ENCODE data around the gene CDC5L.
A peak's percentile ranks its signal among the peaks of the same experiment; 100 is the strongest.

CDC5L gene

DNA sequence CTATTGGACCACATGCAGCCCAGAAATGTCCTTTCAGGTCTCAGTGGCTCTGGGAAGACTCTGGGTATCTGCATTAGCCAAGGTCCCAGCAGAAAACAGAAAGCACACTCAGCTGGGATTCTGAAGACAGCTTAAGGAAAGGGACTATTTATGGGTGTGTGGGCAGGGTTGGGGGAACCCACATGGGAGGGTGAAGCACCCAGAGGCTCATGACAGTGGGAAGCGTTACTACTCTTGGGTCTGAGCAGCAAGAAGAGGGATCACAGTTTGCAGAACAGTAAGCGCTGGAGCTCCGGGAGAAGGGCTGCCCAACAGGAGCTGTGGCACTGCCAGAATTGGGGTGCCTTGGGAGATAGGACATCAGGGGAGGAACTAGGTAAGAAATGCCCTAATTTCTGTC lies 12.4 kb upstream of the CDC5L start:
- DNase-seq, result no peak

- no peak for DNase-seq
Measured at GRCh38 chr6:44377484-44377883, 10.0 kb upstream of the CDC5L start.

GRCh38 chr6:44377971-44378370 lies 9.5 kb upstream of the CDC5L start:
- no peak for DNase-seq

- no peak for DNase-seq
Measured at GRCh38 chr6:44381739-44382138, 5.8 kb upstream of the CDC5L start.

DNA sequence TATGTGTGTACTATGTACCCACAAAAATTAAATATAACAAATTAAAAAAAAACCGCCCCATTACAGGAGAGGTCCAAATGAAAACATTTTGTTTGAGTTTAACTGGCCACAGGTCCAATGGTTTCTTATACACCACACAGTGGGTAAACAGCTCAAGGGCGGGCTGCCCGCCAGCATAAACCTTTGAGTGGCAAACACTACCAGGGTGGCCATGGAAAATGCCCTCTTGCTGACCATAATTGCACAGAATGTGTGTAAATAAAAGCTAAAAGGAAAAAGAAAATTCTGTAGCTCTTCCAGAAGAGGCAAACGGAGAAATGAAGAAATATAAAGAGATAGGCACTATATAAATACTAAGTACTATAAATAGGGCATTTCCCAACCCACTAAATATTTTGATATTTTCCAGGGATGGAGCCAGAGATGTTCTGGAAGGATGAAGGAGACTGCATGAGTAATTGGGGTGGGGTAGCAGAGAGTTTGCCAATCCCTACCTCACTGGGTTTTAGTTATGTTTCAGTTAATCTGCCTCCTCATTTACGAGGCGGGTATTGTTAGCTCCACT lies 1.1 kb upstream of the CDC5L start:
- DNase-seq, result peak; percentile 85

- no peak for DNase-seq
Measured at GRCh38 chr6:44386929-44387345, 569 bp upstream of the CDC5L start.

GRCh38 chr6:44388135-44388487 lies 605 bp downstream of the CDC5L start:
- DNase-seq, result no peak

- DNase-seq, result no peak
Measured at GRCh38 chr6:44388887-44389286, 1.4 kb downstream of the CDC5L start.

DNA sequence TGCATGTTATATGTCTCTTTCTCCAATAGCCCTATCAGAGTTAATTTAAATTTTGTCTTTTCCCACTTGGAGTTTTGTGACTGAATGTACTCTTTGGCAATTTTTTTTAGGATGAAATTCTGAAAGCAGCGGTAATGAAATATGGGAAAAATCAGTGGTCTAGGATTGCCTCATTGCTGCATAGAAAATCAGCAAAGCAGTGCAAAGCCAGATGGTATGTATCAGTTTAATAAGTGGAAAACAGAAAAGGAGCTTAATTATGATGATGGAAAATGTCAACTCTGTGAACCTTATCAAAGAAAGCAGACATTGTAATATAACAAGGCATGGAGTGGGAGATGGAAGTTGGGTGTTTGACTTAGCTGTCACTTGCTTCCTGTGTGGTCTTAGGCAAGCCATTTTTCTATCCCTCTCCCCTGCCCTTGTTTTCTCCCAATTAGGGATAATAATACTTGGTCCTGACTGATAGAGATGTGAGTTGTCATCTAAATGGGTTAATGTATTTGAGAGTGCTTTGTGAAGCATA lies 2.7 kb downstream of the CDC5L start:
- no peak for DNase-seq

GRCh38 chr6:44395501-44395900 lies 8.0 kb downstream of the CDC5L start:
- no peak for DNase-seq

GRCh38 chr6:44396968-44397367 lies 9.5 kb downstream of the CDC5L start:
- DNase-seq, result no peak

- DNase-seq, result no peak
Measured at GRCh38 chr6:44397424-44398164, 10.1 kb downstream of the CDC5L start.

DNA sequence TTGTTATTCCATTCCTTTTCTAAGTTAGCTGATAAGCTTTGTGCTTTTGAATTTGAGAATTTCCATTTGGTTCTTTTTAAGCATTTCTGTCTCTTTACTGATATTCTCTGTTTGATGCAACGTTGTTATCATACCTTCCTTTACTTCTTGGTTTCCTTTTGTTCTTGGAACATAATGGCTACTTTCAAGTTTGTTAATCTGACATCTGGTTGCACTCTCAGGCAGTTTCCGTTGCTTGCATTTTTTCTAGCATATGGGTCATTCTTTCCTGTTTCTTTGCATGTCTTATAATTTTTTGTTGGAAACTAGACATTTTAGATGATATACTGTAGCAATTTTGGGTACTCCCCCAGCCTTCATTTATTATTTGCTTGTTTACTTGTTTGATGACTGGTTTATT lies 12.5 kb downstream of the CDC5L start:
- no peak for DNase-seq

- no peak for DNase-seq
Measured at GRCh38 chr6:44400572-44400971, 13.1 kb downstream of the CDC5L start.

DNA sequence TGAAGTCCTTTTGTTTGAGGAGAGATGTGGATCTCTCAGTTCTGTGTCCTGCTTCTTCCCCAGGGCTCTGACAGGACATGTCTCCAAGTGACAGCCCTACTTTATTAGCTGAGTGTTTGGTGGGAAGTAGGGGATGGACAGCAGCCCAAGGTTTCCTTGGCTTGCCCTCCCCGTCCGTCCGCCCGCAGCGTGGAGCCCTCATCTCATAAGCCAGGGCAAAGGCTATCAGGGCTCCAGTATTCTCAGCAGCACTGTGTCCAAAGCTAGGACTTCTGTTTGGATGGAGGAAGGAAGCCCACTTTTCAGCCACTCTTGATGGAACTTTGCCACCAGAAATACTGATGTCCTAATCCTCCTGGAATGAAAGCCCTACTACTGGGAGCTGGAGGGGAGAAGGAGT lies 13.6 kb downstream of the CDC5L start:
- DNase-seq, result no peak

GRCh38 chr6:44404022-44404714 lies 16.7 kb downstream of the CDC5L start:
- no peak for DNase-seq

- DNase-seq, result no peak
Measured at GRCh38 chr6:44404715-44405099, 17.2 kb downstream of the CDC5L start.

DNA sequence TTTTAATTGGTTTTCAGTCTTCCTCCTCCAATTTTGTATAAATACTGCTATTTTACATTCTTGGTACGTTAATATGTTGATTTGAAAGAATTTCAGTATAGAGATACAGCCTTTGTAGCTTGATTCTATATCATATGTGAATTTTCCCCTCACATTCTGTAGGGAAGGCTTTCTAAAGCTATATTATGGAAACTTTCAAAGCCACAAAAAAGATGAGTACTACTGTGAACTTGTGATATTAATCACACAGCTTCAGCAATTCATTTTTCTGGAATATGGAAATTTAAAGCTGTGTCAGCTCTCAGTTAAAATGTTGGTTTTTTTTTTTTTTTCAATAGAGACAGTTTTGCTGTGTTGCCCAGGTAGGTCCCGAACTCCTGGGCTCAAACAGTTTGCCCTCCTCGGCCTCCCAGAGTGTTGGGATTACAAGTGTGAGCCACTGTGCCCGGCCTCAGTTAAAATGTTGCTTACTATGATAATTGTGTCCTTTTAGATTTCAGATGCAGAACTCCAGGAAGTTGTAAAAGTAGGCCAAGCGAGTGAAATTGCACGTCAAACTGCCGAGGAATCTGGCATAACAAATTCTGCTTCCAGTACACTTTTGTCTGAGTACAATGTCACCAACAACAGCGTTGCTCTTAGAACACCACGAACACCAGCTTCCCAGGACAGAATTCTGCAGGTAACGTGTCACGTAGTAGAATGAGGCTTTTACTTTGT lies 20.6 kb downstream of the CDC5L start:
- no peak for DNase-seq

DNA sequence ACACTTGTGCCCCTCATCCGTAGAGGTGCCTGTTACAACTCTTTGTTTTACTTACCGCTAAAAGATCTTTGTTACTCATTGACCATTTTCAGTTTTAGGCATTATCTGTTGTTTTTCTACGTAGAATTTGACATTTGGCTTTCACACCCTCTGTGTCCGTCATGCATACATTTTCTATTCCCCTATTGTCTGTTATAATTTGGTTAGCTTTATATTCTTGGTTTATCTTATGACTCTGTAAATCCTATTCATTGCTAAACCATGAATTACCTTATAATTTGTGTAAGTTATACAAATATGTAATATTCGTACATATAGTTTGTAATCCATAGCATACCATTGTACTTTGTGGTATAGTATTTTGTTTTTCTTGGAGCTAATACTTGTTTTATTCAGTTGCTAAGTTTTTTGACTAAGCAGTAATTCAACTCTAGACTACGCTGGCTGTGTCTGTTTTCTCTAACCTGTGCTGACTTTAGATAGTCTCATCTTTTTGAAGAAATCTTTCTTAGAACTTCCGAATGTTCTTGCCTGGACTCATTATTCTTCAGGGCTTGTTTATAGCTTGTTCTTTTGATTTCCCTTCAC lies 21.8 kb downstream of the CDC5L start:
- no peak for DNase-seq

DNA sequence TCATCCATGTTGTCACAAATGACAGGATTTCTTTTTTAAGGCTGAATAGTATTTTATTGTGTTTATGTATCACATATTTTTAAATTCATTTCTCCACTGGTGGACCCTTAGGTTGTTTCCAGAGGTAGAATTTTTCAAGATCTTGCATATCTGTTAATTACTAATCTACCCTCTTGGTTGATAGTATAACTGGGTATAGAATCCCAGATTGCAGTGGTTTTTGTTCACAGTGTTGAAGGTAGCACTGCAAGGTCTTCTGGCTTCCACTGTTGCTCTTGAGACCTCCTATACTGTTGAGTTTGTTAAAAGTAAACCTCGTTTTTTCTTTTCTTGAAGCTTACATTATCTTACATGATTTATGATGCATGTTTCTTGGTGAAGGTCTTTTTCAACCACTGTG lies 22.9 kb downstream of the CDC5L start:
- no peak for DNase-seq

- DNase-seq, result no peak
Measured at GRCh38 chr6:44411141-44411540, 23.6 kb downstream of the CDC5L start.

DNA sequence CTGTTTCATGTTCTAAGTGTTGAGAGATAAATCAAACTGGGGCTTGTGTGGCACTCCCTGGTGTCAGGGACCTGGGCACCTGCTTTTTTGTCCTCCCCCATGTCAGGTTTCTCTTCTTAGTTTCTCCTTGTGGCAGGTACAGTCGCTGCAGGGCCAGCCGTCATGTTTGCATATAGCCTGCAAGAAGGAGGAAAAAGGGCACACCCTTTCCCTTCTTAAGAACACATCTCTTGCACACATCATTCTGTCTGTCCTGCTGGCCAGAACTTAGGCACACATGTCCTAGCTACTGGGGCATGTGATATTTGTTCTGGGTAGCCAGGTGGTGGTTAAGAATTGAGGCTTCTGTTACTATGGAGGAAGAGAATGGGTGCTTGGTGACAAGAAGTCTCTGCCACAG lies 27.9 kb downstream of the CDC5L start:
- DNase-seq, result no peak

DNA sequence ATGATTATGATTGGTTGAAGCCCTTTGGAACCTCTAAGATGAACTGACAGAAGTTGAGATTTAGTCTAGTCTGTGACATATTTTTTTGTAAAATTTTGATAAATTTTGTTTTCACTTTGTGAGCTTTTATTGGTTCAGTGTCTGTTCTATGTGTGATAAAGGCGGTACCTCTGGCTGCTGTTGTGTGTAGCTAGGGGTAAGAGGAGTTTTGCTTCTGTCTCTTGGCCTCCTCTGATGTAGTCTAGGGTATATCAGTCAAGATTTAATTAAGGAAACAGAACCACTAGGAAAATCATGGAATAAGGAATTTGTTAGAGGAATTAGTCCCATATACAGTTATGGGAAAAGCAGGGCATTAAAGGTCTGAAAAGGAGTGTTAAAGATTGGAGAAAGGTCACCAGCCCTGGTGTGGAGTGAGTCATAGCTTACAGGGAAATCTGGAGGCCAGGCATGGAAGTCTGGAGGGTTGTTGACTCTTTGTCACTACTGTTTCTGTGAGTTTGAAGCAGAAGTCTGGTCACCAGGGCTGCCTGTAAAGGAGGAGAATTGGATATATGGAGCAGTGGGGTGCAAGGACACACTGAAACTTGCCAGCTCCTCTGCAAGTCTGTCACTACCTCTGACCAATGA lies 28.5 kb downstream of the CDC5L start:
- DNase-seq, result no peak

Data from NCI-H2029 (cell line).